Upper lobe of left lung (tissue), 6 donors: ENCODE results near the gene GAA. TPM values are rescaled to one million over a fixed set of nuclear protein-coding genes. Genes with fewer than 3 reads are reported as not detected.

Experiments
- ATAC-seq, 2 donors: fragments of 200-7000 bp; cut with Tn5 transposase; one replicate each; pipeline ENCODE4 v1.9.1; 2022; ENCODE audit warnings: mild to moderate bottlenecking in 2 of 2, moderate library complexity in 2 of 2; ENCODE audit not compliant: low FRiP score in 2 of 2
- DNase-seq, 2 donors: peaks; one replicate each; pipeline ENCODE4 v3.0.0-alpha.2; 2019 to 2020
- H3K27ac ChIP-seq, 4 donors: fragments of 200-600 bp; sonication (generic); one replicate each; pipeline ENCODE4 v1.5.1; 2016 to 2019
- H3K27me3 ChIP-seq, 4 donors: fragments of 200-600 bp; sonication (generic); one replicate each; pipeline ENCODE4 v1.5.1; 2017 to 2019
- H3K36me3 ChIP-seq, 4 donors: fragments of 200-600 bp; sonication (generic); one replicate each; pipeline ENCODE4 v1.5.1; 2016 to 2019
- H3K4me1 ChIP-seq, 4 donors: fragments of 200-600 bp; sonication (generic); one replicate each; pipeline ENCODE4 v1.5.1; 2018 to 2019
- H3K4me3 ChIP-seq, 4 donors: fragments of 200-600 bp; sonication (generic); one replicate each; pipeline ENCODE4 v1.5.1; 2017 to 2019; ENCODE audit warnings: mild to moderate bottlenecking in 2 of 4, moderate library complexity in 1 of 4
- H3K9me3 ChIP-seq, 4 donors: fragments of 200-600 bp; sonication (generic); one replicate each; pipeline ENCODE4 v1.5.1; 2018 to 2019
- EP300 ChIP-seq, 4 donors: sonication (generic); formaldehyde crosslinking; IDR thresholded peaks; one replicate each; pipeline ENCODE4 v1.5.1; 2017; ENCODE audit warnings: antibody characterized with exemption in 4 of 4, control low read depth in 2 of 4
- POLR2A ChIP-seq, 4 donors: fragments of 450-650 bp; IDR thresholded peaks; one replicate each; pipeline ENCODE4 v1.5.1; 2016 to 2017; ENCODE audit warnings: antibody characterized with exemption in 4 of 4, mild to moderate bottlenecking in 2 of 4
- POLR2AphosphoS5 ChIP-seq, 2 donors: sonication (generic); formaldehyde crosslinking; IDR thresholded peaks; one replicate each; pipeline ENCODE4 v1.5.1; 2017; ENCODE audit warnings: antibody characterized with exemption in 2 of 2
- WGBS, 2 donors: methylation state at CpG; one replicate each; pipeline ENCODE4 v1.1.5; 2017 to 2018; 5-methylcytosine and 5-hydroxymethylcytosine counted together
- total RNA-seq, 6 donors: library from RNA; depleted of rRNA in 4 of 6; stranded (reverse); fragments of >200 nt in 4 of 6; gene quantifications; one replicate each; pipeline versions ENCODE4 v1.1.0 to v1.2.1, GENCODE V29; 2016 to 2021
- TF ChIP-seq, protein P1 (sequence below), 6 experiments: fragments of 450-650 bp in 4 of 6; fragments of 200-600 bp in 2 of 6; sonication (generic) in 2 of 6; IDR thresholded peaks; one replicate each; pipeline ENCODE4 v1.5.1; 2016 to 2019; ENCODE audit warnings: antibody characterized with exemption in 6 of 6
- donor health status: DM: no; HTN: no; CAD: no; lungs with moderate emphysema.
- donor health status: DM: no; HTN: yes; CAD: no; lungs with severe emphysema.

Gene GAA
- total RNA-seq, 6 donors from 2014 or later: 54.7 to 178 (median 157) TPM

DNA sequence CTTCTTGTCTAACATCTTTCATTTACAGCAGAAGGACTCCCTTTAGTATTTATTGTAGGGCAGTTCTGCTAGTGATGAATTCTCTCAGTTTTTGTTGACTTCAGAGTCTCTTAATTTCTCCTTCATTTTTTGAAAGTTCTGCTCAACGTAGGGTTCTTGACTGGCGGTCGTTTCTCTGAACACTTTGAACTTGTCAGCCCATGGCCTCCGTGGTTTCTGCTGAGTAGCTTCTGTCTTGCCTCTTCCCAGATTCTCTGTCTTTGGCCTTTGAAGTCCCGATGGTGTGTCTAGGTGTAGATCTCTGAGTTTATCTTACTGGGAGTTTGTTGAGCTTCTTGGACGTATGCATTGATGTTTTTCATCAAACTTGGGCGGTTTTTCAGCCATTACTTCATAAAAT, 13.4 kb downstream of the GAA start:
- H3K27me3 ChIP-seq: no peaks in the 10 kb centered on the region
- no peaks in the 10 kb centered on the region for H3K9me3 ChIP-seq
- DNase-seq: no peak
- TF ChIP-seq, protein P1, sequence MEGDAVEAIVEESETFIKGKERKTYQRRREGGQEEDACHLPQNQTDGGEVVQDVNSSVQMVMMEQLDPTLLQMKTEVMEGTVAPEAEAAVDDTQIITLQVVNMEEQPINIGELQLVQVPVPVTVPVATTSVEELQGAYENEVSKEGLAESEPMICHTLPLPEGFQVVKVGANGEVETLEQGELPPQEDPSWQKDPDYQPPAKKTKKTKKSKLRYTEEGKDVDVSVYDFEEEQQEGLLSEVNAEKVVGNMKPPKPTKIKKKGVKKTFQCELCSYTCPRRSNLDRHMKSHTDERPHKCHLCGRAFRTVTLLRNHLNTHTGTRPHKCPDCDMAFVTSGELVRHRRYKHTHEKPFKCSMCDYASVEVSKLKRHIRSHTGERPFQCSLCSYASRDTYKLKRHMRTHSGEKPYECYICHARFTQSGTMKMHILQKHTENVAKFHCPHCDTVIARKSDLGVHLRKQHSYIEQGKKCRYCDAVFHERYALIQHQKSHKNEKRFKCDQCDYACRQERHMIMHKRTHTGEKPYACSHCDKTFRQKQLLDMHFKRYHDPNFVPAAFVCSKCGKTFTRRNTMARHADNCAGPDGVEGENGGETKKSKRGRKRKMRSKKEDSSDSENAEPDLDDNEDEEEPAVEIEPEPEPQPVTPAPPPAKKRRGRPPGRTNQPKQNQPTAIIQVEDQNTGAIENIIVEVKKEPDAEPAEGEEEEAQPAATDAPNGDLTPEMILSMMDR (IDR thresholded peaks at IDR 0.05): no peak
- TF ChIP-seq EP300 (IDR thresholded peaks at IDR 0.05) (no peak), POLR2AphosphoS5 (IDR thresholded peaks at IDR 0.05) (no peak), POLR2A (IDR thresholded peaks at IDR 0.05) (no peak)
- peaks cover 0 to 23% (median 6%) of the 10 kb centered on the region in 4 donors for H3K36me3 ChIP-seq
- no peak overlapping the region for H3K4me3 ChIP-seq
- no peak for ATAC-seq
- no peak overlapping the region for H3K27ac ChIP-seq
- 82 to 86% methylated on average over 7 of the region's 7 CpGs for WGBS, 2 donors
- H3K4me1 ChIP-seq: no peaks in the 10 kb centered on the region

DNA sequence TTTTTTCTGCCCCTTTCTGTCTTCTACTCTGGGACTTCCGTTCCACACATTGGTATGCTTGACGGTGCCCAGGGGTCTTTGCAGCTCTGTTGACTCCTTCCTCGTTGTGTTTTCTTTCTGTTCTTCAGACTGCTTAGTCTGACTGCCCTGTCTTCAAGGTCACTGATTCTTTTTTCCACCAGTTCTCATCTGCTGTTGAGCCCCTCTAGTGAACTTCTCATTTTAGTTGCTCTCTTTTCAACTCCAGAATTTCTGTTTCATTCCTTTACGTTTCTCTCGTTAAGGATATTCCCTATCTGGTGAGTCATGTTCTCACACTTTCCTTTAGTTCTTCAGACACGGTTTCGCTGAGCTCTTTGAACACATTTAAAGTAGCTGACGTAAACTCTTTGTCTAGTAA, 13.8 kb downstream of the GAA start:
- no peaks in the 10 kb centered on the region for H3K9me3 ChIP-seq
- TF ChIP-seq POLR2A (IDR thresholded peaks at IDR 0.05) (no peak), POLR2AphosphoS5 (IDR thresholded peaks at IDR 0.05) (no peak), EP300 (IDR thresholded peaks at IDR 0.05) (no peak)
- TF ChIP-seq, protein P1 (IDR thresholded peaks at IDR 0.05): no peak
- WGBS, 2 donors: 92 to 94% methylated on average over 8 of the region's 8 CpGs

DNA sequence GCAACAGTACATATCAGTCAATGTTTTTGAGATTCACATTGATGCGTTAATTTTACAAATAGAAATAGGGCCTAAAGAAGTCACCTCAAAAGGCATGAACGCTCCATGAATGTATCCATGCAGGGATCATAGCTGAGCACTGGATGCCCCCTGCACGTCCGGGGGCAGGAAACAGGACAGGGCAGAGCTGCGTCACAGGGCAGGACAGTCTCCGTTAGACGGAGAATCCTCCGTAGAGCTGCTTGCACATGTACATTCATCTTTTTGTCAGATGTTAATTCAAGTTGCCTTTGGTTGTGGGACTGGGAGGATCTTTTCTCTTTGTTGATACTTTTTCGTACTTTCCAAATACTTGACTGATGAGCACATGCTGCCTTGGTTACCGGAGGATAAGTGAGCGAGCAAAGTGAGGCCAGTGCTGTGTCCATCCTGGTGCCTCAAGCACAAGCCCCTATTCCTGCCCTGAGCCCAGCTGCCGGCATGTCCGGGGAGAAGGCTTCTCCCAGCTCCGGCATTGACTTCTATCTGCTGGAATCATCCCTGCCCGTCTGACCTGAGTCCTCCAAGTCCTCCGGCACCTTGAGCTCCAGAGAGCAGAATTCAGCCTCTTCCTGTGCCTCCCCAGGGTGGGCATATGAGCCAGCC, 15.0 kb downstream of the GAA start:
- peaks cover 0 to 17% (median 6%) of the 10 kb centered on the region in 4 donors for H3K36me3 ChIP-seq
- H3K4me1 ChIP-seq: no peaks in the 10 kb centered on the region
- H3K27me3 ChIP-seq: no peaks in the 10 kb centered on the region
- DNase-seq (no peak), ATAC-seq (no peak)
- no peak overlapping the region for H3K27ac ChIP-seq
- no peak overlapping the region for H3K4me3 ChIP-seq
- 68 to 77% methylated on average over 12 to 16 of the region's 16 CpGs for WGBS, 2 donors
- H3K9me3 ChIP-seq: no peaks in the 10 kb centered on the region
- no peak for TF ChIP-seq POLR2AphosphoS5 (IDR thresholded peaks at IDR 0.05)
- no peak for TF ChIP-seq POLR2A (IDR thresholded peaks at IDR 0.05)
- TF ChIP-seq, protein P1 (IDR thresholded peaks at IDR 0.05): no peak

More for the DNA sequence above, 13.8 kb downstream of the GAA start:
- DNase-seq (no peak), ATAC-seq (no peak)
- no peak overlapping the region for H3K4me3 ChIP-seq
- no peaks in the 10 kb centered on the region for H3K4me1 ChIP-seq
- H3K36me3 ChIP-seq: peaks cover 0 to 21% (median 6%) of the 10 kb centered on the region in 4 donors
- no peaks in the 10 kb centered on the region for H3K27me3 ChIP-seq
- H3K27ac ChIP-seq: no peak overlapping the region

DNA sequence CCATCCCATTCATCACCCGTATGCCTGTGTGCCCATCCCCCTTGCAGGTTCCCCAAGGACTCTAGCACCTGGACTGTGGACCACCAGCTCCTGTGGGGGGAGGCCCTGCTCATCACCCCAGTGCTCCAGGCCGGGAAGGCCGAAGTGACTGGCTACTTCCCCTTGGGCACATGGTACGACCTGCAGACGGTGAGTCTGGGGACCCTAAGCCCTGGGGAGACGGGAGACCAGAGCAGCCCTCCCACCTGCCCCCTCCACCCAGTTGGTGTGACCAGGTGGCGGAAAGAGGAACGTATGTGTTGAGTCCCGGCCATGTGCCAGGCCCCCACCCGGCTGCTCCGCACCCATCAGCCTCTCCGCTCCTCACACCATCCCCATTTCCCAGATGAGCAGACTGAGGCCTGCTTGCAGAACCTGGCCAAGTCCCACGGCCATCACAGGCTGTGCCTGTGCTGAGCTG, 15.6 kb downstream of the GAA start:
- DNase-seq (no peak), ATAC-seq (no peak)
- Histone ChIP-seq H3K9me3 (no peaks in the 10 kb centered on the region), H3K4me1 (no peaks in the 10 kb centered on the region), H3K27me3 (no peaks in the 10 kb centered on the region), H3K4me3 (no peak overlapping the region), H3K36me3 (peaks cover 0 to 15% (median 6%) of the 10 kb centered on the region in 4 donors), H3K27ac (no peak overlapping the region)
- TF ChIP-seq, protein P1 (IDR thresholded peaks at IDR 0.05): no peak
- TF ChIP-seq EP300 (IDR thresholded peaks at IDR 0.05): no peak
- no peak for TF ChIP-seq POLR2A (IDR thresholded peaks at IDR 0.05)
- no peak for TF ChIP-seq POLR2AphosphoS5 (IDR thresholded peaks at IDR 0.05)
- 91 to 93% methylated on average over 9 to 12 of the region's 13 CpGs for WGBS, 2 donors
